GM12892 (cell line): Measurements from ENCODE around the gene LINC01488.

Experiments
- POLR2A ChIP-seq: IDR thresholded peaks from 2 replicates; pipeline ENCODE4 v1.6.1; 2011; ENCODE audit warnings: low read depth, low read length, control low read depth
- TAF1 ChIP-seq: IDR thresholded peaks from 2 replicates; pipeline ENCODE4 v1.6.1; 2011; ENCODE audit warnings: low read depth, mild to moderate bottlenecking, control low read depth, low read length, borderline replicate concordance

- no peak for TF ChIP-seq TAF1
- no peak for TF ChIP-seq POLR2A
Measured at GRCh38 chr11:69448471-69449284, 32.8 kb upstream of the LINC01488 start.
